ENCODE results near the gene HMCES. TPM values are rescaled to one million over a fixed set of nuclear protein-coding genes. Genes with fewer than 3 reads are reported as not detected.
A peak's percentile ranks its signal among the peaks of the same experiment; 100 is the strongest.
"Not testable (repeated sequence)": the region's sequence is repeated elsewhere in the genome, so short reads cannot be mapped to it uniquely, and the experiment has no call there.

The HMCES gene
- total RNA-seq, 4 donors from 2014 or later, result 24.5 to 39.3 (median 30.6) TPM

- DNase-seq (ENCODE audit: extremely low spot score); H3K4me3 ChIP-seq; H3K36me3 ChIP-seq; H3K9me3 ChIP-seq; intact Hi-C loops (cut with DNase I): not testable (repeated sequence)
- WGBS, result 87% methylated on average over 9 of the region's 11 CpGs
- Histone ChIP-seq H3K27me3 (peaks cover 0 to 12% (median under 1%) of the 10 kb centered on the region in 4 donors), H3K27ac (replicated peaks in 1 of 4) (peak overlapping the region; percentile 14 to 21 (median 17)), H3K4me1 (peaks cover 18 to 36% (median 25%) of the 10 kb centered on the region in 4 donors)
- TF ChIP-seq POLR2AphosphoS5 (IDR thresholded peaks at IDR 0.05), result peak; percentile 27 to 39
Observed at GRCh38 chr3:129349169-129349568, 70.5 kb downstream of the HMCES start.

DNA sequence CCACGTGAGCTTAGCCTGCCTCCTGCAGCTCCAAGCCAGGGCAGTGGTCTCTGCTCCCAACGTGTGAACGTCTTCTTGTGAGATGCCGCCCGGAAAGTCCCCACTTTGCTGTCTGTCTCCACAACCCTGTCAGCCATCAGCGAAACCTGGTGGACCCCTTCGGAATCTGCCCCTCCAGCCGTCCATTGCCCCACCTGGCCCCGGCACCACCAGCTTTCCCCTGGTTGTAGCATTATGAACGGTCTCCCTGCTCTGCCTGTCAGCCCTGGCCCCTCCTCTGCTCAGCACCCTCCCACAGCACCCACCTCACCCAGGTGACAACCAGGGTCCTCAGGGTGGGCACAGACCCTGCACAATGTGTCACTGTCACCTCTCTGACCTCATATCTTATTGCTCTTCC is 71.1 kb downstream of the HMCES start:
- DNase-seq (ENCODE audit: extremely low spot score), result no peak
- peak overlapping the region; percentile 10 to 21 (median 17) for H3K27ac ChIP-seq (replicated peaks in 1 of 4)
- intact Hi-C loops (cut with DNase I), result no loop called here

DNA sequence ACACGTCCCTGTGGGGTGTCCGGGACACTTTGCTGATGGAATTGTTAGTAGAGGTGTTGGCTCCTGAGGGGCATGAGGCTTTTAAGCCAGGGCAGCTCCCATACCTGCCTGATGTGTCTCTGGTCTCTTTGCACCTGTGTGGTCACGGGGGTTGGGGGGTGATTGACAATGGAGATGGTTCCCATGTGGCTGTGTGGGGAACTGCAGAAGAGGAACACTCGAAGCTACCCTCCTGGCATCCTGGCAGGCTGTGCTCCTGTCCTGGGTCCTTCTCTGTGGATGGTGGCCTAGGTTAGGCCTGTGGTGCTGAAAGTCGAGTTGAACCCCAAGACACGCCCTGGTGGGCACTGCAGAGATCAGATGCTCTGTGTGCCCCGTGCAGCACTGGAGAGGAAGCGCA is 73.4 kb downstream of the HMCES start:
- TF ChIP-seq CTCF (IDR thresholded peaks at IDR 0.05) (peak in 1 of 3 experiments; percentile 15), EP300 (IDR thresholded peaks at IDR 0.05) (no peak)
- H3K27me3 ChIP-seq, result no peaks in the 10 kb centered on the region
- no peak for DNase-seq (ENCODE audit: extremely low spot score)
- peaks cover 6 to 21% (median 17%) of the 10 kb centered on the region in 4 donors for H3K4me1 ChIP-seq
- intact Hi-C loops (cut with DNase I), result no loop called here
- H3K36me3 ChIP-seq, result no peaks in the 10 kb centered on the region
- H3K27ac ChIP-seq (replicated peaks in 1 of 4), result no peak overlapping the region
- no peaks in the 10 kb centered on the region for H3K9me3 ChIP-seq
- WGBS, result 80% methylated on average over 8 of the region's 8 CpGs
- H3K4me3 ChIP-seq, result no peak overlapping the region

More for the DNA sequence above, 71.1 kb downstream of the HMCES start:
- Histone ChIP-seq H3K36me3 (no peaks in the 10 kb centered on the region), H3K4me1 (peaks cover 12 to 31% (median 20%) of the 10 kb centered on the region in 4 donors), H3K27me3 (peaks cover 0 to 5% (median 0%) of the 10 kb centered on the region in 4 donors), H3K4me3 (no peak overlapping the region), H3K9me3 (no peaks in the 10 kb centered on the region)
- 95% methylated on average over 6 of the region's 10 CpGs for WGBS
- TF ChIP-seq EP300 (IDR thresholded peaks at IDR 0.05) (no peak), POLR2AphosphoS5 (IDR thresholded peaks at IDR 0.05) (no peak), CTCF (IDR thresholded peaks at IDR 0.05) (no peak), POLR2A (IDR thresholded peaks at IDR 0.05; ENCODE audit: low read depth) (no peak)

DNA sequence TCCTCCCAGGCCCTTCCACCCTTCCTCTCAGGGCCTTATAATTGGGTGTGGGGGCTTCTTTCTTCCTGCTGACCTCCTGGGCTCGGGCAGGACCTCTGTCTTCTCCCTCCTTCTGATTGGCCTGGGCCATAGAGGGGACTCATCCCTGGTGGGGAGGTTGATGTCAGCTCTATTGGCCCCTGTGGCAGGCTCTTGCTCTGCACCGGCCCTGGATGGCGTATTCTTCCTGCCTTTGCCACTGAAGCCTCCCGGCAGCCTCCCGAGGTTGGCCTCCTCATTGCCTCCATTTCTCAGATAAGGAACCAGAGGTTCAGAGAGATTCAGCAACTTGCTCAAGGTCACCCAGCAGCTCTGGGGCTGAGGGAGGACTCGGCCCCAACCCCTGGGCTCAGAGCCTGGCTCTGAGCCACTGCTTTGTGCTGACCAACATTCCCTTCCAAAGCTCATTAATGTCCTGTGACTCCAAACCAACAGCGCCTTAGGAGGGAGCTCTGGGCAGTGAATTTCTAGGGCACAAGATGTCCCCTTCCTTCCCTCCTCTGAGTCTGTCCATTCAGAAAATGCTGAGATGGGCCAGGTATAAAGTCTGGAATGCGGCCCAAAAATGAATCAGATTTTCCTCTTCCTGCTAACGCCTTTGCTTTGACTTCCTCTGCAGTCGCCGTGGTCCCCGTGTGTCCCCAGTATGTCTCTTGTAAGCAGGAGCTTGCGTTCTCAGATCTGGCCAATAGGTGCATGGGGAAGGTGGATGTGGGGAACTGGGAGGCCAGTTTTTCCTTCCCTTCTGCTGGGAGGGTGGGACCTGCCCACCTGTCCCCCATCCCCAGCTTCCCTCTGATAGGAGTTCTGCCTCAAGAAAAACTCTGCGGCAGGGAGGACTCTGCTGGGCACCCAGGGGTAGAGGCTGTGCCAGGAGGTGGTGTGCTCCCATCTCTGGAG is 74.2 kb downstream of the HMCES start:
- DNase-seq (ENCODE audit: extremely low spot score), result no peak
- H3K4me1 ChIP-seq, result peaks cover 0 to 17% (median 13%) of the 10 kb centered on the region in 4 donors
- H3K36me3 ChIP-seq, result no peaks in the 10 kb centered on the region
- H3K4me3 ChIP-seq, result no peak overlapping the region
- intact Hi-C loops (cut with DNase I), result no loop called here
- peak overlapping the region in 3 of 4 donors; percentile 19 to 60 (median 54) for H3K27ac ChIP-seq (replicated peaks in 1 of 4)
- H3K27me3 ChIP-seq, result peaks cover 0 to 6% (median 0%) of the 10 kb centered on the region in 4 donors
- no peaks in the 10 kb centered on the region for H3K9me3 ChIP-seq
- 69% methylated on average over 13 of the region's 14 CpGs for WGBS
- TF ChIP-seq POLR2A (IDR thresholded peaks at IDR 0.05; ENCODE audit: low read depth), result no peak
- TF ChIP-seq POLR2AphosphoS5 (IDR thresholded peaks at IDR 0.05), result peak; percentile 42 to 51
- TF ChIP-seq CTCF (IDR thresholded peaks at IDR 0.05), result peak in 1 of 3 experiments; percentile 14
- no peak for TF ChIP-seq EP300 (IDR thresholded peaks at IDR 0.05)

DNA sequence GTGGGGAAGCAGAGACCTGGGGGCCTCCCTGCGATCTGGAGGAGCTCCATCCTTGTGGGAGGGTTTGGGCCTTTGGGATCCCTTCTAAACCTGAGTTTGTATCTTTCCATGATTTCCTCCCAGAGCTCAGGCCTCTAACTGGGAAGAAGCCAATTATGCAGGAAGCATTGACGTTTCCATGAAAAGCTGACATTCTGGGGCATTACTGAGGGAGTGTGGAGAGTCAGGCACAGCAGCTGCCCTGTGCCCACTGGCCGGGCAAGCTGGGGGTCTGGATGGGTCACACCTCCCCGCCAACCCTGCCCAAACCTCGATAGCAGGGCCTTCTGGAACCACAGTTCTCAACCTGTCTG is 74.9 kb downstream of the HMCES start:
- H3K4me1 ChIP-seq, result peaks cover 0 to 17% (median 13%) of the 10 kb centered on the region in 4 donors
- no peaks in the 10 kb centered on the region for H3K9me3 ChIP-seq
- H3K4me3 ChIP-seq, result no peak overlapping the region
- WGBS, result 88% methylated on average over 5 of the region's 5 CpGs
- peak overlapping the region in 3 of 4 donors; percentile 19 to 60 (median 54) for H3K27ac ChIP-seq (replicated peaks in 1 of 4)
- no peak for TF ChIP-seq CTCF (IDR thresholded peaks at IDR 0.05)
- no peaks in the 10 kb centered on the region for H3K36me3 ChIP-seq
- peaks cover 0 to 12% (median 0%) of the 10 kb centered on the region in 4 donors for H3K27me3 ChIP-seq
- no peak for DNase-seq (ENCODE audit: extremely low spot score)
- intact Hi-C loops (cut with DNase I), result no loop called here
